ENCODE results near the gene GRAP2. TPM values are rescaled to one million over a fixed set of nuclear protein-coding genes. Genes with fewer than 3 reads are reported as not detected.

GRAP2 gene
- total and polyA plus RNA-seq, 2 of the 4 experiments (the other 2 are of a cell fraction) = not detected

GRCh38 chr22:39979048-39979447, 78.2 kb downstream of the GRAP2 start:
- in situ Hi-C loops (cut with MboI; ENCODE audit: low sequenced_read_pairs) = no loop called here

More at GRCh38 chr22:39979048-39979447, 78.2 kb downstream of the GRAP2 start:
- Histone ChIP-seq H4K91ac (ENCODE audit: insufficient read depth, low read depth, low read length) (no peak overlapping the region), H2AFZ (replicated peaks; ENCODE audit: low read length, poor library complexity) (no peak overlapping the region), H3K56ac (ENCODE audit: extremely low read depth, insufficient read depth, low read length) (no peak overlapping the region), H3K4me1 (ENCODE audit: control insufficient read depth, insufficient read depth, low read length) (no peaks in the 10 kb centered on the region), H3K4me2 (ENCODE audit: low read depth, low read length) (no peak overlapping the region), H3K9me3 (ENCODE audit: control insufficient read depth, insufficient read depth, low read length) (no peaks in the 10 kb centered on the region), H2BK20ac (ENCODE audit: low read depth, low read length) (no peak overlapping the region), H2BK120ac (ENCODE audit: low read depth, low read length) (no peak overlapping the region), H3K14ac (replicated peaks; ENCODE audit: low read depth, low read length) (no peak overlapping the region), H3K79me1 (ENCODE audit: low read depth in 1 of 2, low read length in 2 of 2) (no peaks in the 10 kb centered on the region), H2AK5ac (ENCODE audit: low read depth, low read length) (no peak overlapping the region), H4K5ac (ENCODE audit: low read depth, low read length) (no peak overlapping the region), H3K36me3 (ENCODE audit: control insufficient read depth, insufficient read depth, low read length) (no peaks in the 10 kb centered on the region), H3K4me3 (ENCODE audit: insufficient read depth, low read depth, low read length) (no peak overlapping the region), H2BK5ac (ENCODE audit: low read depth, low read length, poor library complexity, severe bottlenecking) (no peak overlapping the region), H3K27ac (ENCODE audit: insufficient read depth, low read length) (no peak overlapping the region), H2BK15ac (ENCODE audit: low read depth, low read length) (no peak overlapping the region), H2AK9ac (replicated peaks; ENCODE audit: low read depth, low read length, poor library complexity) (no peak overlapping the region), H3K18ac (ENCODE audit: low read depth, low read length) (no peak overlapping the region), H3K23ac (ENCODE audit: low read depth, low read length) (no peak overlapping the region), H3K4ac (ENCODE audit: low read depth, low read length) (no peak overlapping the region), H4K8ac (ENCODE audit: low read depth in 2 of 2, low read length in 2 of 2) (no peak overlapping the region), H3K27me3 (ENCODE audit: control insufficient read depth, insufficient read depth, low read length) (peaks cover 65% of the 10 kb centered on the region), H3K9ac (ENCODE audit: low read depth, low read length) (no peak overlapping the region), H3K9me1 (ENCODE audit: insufficient read depth, low read length) (no peaks in the 10 kb centered on the region), H4K20me1 (ENCODE audit: insufficient read depth, low read length) (no peaks in the 10 kb centered on the region)
- CTCF ChIA-PET = no interaction called here
- WGBS, 2 experiments (ENCODE audit: extremely low coverage in 2 of 2, insufficient read length in 1 of 2) = no CpG with 5 or more reads among the region's 6 CpGs
- no peak for TF ChIP-seq MXI1 (IDR thresholded peaks at IDR 0.05; ENCODE audit: borderline replicate concordance, low read depth, low read length)
- TF ChIP-seq FOS (IDR thresholded peaks at IDR 0.05; ENCODE audit: low read depth, low read length) = no peak
- no peak for TF ChIP-seq CEBPB (IDR thresholded peaks at IDR 0.05; ENCODE audit: low read depth, low read length)
- TF ChIP-seq, protein P1, sequence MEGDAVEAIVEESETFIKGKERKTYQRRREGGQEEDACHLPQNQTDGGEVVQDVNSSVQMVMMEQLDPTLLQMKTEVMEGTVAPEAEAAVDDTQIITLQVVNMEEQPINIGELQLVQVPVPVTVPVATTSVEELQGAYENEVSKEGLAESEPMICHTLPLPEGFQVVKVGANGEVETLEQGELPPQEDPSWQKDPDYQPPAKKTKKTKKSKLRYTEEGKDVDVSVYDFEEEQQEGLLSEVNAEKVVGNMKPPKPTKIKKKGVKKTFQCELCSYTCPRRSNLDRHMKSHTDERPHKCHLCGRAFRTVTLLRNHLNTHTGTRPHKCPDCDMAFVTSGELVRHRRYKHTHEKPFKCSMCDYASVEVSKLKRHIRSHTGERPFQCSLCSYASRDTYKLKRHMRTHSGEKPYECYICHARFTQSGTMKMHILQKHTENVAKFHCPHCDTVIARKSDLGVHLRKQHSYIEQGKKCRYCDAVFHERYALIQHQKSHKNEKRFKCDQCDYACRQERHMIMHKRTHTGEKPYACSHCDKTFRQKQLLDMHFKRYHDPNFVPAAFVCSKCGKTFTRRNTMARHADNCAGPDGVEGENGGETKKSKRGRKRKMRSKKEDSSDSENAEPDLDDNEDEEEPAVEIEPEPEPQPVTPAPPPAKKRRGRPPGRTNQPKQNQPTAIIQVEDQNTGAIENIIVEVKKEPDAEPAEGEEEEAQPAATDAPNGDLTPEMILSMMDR (conservative IDR thresholded peaks at IDR 0.05; ENCODE audit: low read depth, low read length) = no peak
- TF ChIP-seq, protein P2, sequence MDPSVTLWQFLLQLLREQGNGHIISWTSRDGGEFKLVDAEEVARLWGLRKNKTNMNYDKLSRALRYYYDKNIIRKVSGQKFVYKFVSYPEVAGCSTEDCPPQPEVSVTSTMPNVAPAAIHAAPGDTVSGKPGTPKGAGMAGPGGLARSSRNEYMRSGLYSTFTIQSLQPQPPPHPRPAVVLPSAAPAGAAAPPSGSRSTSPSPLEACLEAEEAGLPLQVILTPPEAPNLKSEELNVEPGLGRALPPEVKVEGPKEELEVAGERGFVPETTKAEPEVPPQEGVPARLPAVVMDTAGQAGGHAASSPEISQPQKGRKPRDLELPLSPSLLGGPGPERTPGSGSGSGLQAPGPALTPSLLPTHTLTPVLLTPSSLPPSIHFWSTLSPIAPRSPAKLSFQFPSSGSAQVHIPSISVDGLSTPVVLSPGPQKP (IDR thresholded peaks at IDR 0.05; ENCODE audit: borderline replicate concordance, low read depth, low read length) = no peak
- no peak for TF ChIP-seq RCOR1 (IDR thresholded peaks at IDR 0.05; ENCODE audit: insufficient replicate concordance, low read length)
- TF ChIP-seq CHD1 (IDR thresholded peaks at IDR 0.05; ENCODE audit: low read depth, low read length) = no peak
- no peak for TF ChIP-seq NFE2L2 (IDR thresholded peaks at IDR 0.05; ENCODE audit: low read depth, low read length)
- TF ChIP-seq MAFK (IDR thresholded peaks at IDR 0.05; ENCODE audit: low read depth, low read length) = no peak
- TF ChIP-seq BHLHE40 (IDR thresholded peaks at IDR 0.05; ENCODE audit: low read depth, low read length) = no peak
- TF ChIP-seq MAZ (IDR thresholded peaks at IDR 0.05; ENCODE audit: borderline replicate concordance, low read depth, low read length) = no peak
- no peak for TF ChIP-seq POLR2A (IDR thresholded peaks at IDR 0.05; ENCODE audit: low read depth, low read length)
- TF ChIP-seq RFX5 (IDR thresholded peaks at IDR 0.05; ENCODE audit: low read depth, low read length) = no peak
- TF ChIP-seq RAD21 (IDR thresholded peaks at IDR 0.05; ENCODE audit: low read length) = no peak
- no TSS peak for BruUV-seq (replicated peaks)
- no peak for DNase-seq
- no peak for ATAC-seq (ENCODE audit: low read depth)
- intact Hi-C loops (cut with micrococcal nuclease) = no loop called here
- POLR2A ChIA-PET (ENCODE audit: unreplicated experiment) = interaction anchor here (0.6 kb wide), 1 partner anchor 58 kb away, joined by 3 read pairs; no protein-coding TSS in a partner anchor
- dilution Hi-C loops (cut with HindIII; ENCODE audit: low sequenced_read_pairs, unreplicated experiment) = no loop called here
